Upper lobe of left lung (tissue), 4 donors: Measurements from ENCODE around the gene HPGDS.

Experiments
- CTCF ChIP-seq, 6 experiments: fragments of 450-650 bp in 4 of 6; fragments of 200-600 bp in 2 of 6; sonication (generic) in 2 of 6; IDR thresholded peaks; one replicate each; pipeline ENCODE4 v1.5.1; 2016 to 2019; ENCODE audit warnings: antibody characterized with exemption in 6 of 6
- EP300 ChIP-seq, 4 donors: sonication (generic); formaldehyde crosslinking; IDR thresholded peaks; one replicate each; pipeline ENCODE4 v1.5.1; 2017; ENCODE audit warnings: antibody characterized with exemption in 4 of 4, control low read depth in 2 of 4

DNA sequence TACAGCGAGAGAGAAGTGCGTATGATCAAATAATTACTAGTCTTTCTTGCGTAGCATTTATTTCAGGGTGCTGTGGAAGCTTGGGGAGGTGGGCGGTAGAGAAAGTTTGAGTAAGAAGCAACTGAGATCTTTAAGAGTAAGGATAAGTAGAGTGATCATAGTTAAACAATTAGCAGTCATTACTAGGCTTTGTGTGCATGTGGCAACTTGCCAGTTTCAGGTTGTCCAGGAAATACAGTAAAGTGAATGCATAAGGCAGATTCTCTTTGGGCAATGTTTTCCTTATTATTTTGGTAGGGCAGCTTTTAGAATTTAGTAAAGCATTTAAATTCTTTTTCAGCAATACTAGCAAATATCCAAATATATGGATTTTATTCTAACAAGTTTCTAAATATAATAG, 57.0 kb downstream of the HPGDS start:
- TF ChIP-seq CTCF (IDR thresholded peaks at IDR 0.05) (no peak), EP300 (IDR thresholded peaks at IDR 0.05) (no peak)
